D341Med (cell line): ENCODE data around the gene DIAPH3.

Source experiments
- DNase-seq: peaks from one replicate; pipeline ENCODE4 v3.0.0; 2012; ENCODE audit warnings: low spot score

DIAPH3 gene

GRCh38 chr13:59672445-59672844, 491.3 kb downstream of the DIAPH3 start:
- no peak for DNase-seq

DNA sequence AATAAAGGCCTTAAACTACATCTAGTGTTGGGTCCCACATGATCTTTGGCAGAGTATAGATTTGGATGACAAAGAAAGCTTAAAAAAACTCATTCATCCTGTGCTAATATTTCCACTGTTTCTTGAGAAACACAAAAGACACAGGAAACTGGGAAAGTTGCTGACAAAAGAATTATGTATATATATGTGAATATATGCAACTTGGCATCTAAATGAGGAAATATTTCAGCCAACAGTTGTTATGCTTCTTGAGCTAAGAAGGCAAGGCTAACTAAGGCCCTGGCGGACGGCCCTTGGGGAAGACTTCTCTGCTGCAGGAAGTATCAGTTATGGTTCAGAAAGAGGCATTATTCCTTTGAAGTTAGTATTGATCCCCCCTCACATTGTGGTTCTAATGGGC, 491.8 kb downstream of the DIAPH3 start:
- no peak for DNase-seq

GRCh38 chr13:59666504-59666903, 497.2 kb downstream of the DIAPH3 start:
- no peak for DNase-seq

DNA sequence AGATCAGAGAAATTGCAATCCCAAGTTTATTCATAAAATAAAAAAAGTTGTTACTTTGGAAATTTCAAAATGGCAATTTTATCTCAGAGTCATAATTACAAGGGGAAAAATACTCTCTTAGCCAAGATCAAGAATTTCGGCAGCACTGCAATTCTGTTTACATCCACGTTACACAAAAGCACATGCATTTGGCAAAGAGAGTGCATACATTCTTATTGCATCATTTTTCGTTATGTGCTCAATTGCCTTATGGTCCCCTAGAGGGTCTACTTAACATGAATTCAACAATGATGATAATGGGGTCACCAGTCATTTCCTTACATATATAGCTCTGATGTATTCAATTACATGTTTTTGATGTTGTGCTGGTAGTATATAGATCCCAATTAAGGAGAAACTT, 498.0 kb downstream of the DIAPH3 start:
- no peak for DNase-seq

GRCh38 chr13:59665184-59665583, 498.5 kb downstream of the DIAPH3 start:
- DNase-seq: no peak

DNA sequence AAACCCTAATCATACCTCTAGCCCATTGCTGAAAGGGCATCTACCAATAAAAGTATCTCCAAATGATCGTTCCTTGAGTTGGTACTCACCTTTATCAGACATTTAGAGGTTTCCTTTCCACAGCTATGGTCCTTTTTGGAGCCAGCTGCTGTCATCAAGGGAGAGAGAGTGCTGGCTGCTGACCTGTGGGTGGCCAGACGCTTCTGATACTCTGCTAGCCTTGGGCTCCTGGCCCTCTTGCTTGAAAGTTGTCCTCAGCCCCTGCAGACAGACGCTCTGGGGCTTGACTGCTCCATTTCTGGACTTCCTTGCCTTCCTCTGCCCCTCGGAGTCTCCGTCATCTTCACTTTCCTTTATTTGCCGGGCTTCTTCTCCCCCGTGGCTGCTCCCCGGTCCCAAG, 499.1 kb downstream of the DIAPH3 start:
- DNase-seq: no peak

- no peak for DNase-seq
Observed at GRCh38 chr13:59663707-59664106, 500.0 kb downstream of the DIAPH3 start.

- DNase-seq: no peak
Observed at GRCh38 chr13:59660582-59660981, 503.1 kb downstream of the DIAPH3 start.

DNA sequence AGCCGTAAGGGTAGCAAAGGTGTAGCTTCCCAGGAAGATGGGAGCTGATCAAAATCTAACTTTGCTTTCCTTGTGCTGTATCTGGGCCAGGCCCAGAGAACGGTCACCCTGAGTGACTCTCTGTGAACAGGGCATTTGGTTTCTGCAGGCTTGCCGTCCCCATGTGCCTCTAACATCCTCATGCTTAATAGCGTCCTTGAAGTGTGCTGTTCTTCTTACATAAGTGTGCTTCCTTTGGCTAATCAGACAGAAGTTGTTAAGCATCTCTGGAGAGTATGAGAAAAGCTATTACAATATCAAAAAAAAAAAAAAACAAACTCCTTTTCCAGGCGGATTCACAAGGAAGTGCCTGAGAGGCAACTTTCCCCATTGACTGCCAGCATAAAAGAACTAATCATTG, 503.7 kb downstream of the DIAPH3 start:
- DNase-seq: no peak

- no peak for DNase-seq
Observed at GRCh38 chr13:59658738-59659330, 504.9 kb downstream of the DIAPH3 start.

- no peak for DNase-seq
Observed at GRCh38 chr13:59658027-59658737, 505.5 kb downstream of the DIAPH3 start.

DNA sequence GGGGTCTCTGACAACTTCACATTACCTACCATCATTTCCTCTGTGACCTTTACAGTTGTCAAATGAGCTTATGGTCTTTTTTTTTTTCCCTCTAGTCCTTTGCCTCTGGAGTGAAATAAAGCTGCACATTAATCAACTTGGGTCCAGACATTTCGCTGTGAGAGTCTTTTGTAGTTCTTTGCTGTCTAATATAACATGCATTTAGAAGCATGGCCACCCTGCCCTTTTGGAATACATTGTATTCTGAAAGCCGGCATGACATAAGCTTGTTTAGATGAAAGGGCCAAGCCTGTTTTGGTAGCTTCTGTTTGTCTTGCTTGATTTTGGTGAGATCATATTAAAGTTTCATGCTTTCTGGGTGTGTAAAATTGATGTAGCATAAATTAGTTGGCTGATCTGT, 509.8 kb downstream of the DIAPH3 start:
- no peak for DNase-seq

- no peak for DNase-seq
Observed at GRCh38 chr13:59651479-59651878, 512.2 kb downstream of the DIAPH3 start.

DNA sequence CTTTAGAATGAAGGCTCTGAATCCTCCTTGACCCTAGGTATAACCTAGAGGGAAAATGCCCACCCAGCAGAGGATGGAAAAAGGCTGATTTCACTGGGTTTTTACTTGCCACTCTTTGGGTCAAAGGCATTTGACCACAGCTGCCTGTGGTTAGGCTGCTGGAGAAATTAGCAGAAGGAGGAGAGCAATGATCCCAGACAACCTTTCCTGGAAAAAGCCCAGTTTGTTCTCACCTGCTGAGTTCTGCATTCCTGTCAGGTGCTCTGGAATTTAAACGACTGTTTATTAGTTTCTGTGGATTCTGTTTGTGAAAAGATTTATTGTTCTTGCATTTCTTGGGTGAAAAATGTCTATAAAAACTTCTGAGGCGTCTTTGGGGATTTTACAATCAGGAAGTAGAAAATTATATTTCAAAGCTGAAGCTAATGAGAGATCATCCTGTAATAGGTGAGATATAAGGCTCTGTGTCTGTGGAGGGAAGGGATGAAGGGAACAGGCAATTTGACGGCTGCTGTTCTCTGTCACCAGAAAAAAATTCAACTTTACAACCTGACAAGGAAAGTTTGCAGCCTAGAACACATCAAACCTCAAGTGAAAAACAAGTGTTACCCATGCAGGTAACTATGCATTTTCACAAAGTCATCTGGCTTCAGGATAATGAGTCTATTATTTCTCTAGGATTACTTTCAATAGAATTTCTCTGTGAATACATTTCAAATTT, 519.7 kb downstream of the DIAPH3 start:
- no peak for DNase-seq

- DNase-seq: no peak
Observed at GRCh38 chr13:59643364-59643841, 520.3 kb downstream of the DIAPH3 start.

GRCh38 chr13:59641817-59642216, 521.9 kb downstream of the DIAPH3 start:
- no peak for DNase-seq

- no peak for DNase-seq
Observed at GRCh38 chr13:59641261-59641660, 522.5 kb downstream of the DIAPH3 start.

DNA sequence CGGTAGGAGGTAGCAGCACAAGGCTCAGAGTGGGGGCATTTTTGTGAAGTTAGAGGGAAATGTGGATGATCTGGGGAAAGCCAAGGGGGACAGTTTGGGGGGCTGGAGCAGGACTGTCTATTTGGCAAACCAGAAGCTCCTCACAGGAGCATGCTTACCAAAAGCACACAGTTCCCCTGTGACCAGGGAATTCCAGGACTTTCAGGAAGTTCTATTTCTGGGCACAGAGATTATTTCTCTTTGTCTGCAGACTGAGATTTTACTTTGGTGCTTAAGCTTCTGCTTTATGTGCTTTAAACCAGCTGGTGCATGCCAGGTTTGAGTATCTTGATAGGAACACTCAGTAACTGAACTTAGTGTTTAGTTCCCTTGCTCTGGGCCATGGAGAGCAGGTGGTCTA, 525.3 kb downstream of the DIAPH3 start:
- no peak for DNase-seq

GRCh38 chr13:59635589-59635988, 528.1 kb downstream of the DIAPH3 start:
- DNase-seq: no peak

- DNase-seq: no peak
Observed at GRCh38 chr13:59633290-59633689, 530.4 kb downstream of the DIAPH3 start.

- no peak for DNase-seq
Observed at GRCh38 chr13:59631271-59631670, 532.5 kb downstream of the DIAPH3 start.

- DNase-seq: no peak
Observed at GRCh38 chr13:59625111-59625510, 538.6 kb downstream of the DIAPH3 start.

DNA sequence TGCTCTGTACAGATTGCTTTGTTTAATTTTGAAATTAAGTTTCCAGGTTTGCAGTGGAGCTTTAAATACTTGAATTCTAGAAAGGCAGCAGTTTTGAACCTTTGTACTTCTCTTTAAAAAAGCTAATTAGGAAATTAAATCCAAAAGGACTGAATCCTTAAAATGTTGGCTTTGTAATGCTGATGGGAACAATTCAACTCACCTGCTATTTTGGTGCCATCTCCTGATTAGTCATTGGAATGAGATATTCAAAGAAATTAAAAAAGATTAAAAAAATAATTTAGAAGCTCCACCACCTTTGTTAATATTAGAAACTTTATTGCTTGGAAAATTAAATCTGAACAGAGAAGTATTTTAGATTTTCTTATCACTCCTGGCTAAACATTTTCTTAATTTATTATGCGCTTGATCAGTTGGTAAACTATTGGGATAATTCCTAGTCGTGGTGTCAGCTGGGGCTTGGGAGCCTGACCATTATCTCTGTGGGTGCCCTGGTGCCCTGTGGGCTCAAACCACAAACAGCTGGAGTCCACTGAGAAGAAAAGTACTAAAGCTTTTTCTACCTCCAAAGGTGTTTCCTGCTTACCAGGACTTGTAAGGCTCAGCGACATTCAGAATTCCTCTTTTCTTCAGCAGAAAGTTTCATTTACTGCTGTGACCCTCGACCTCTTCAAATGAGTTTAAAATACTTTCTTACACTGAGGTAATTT, 540.4 kb downstream of the DIAPH3 start:
- DNase-seq: no peak
